Islet of Langerhans (tissue), 1 donor: Measurements from ENCODE around the gene ZNF512B.
"Not testable (repeated sequence)": the region's sequence is repeated elsewhere in the genome, so short reads cannot be mapped to it uniquely, and the experiment has no call there.

Experiments used
- FAIRE-seq: peaks from one replicate; lab custom pipeline; 2011; peaks lifted over from hg19 to GRCh38; lab: Jason Lieb, UNC

The ZNF512B gene

DNA sequence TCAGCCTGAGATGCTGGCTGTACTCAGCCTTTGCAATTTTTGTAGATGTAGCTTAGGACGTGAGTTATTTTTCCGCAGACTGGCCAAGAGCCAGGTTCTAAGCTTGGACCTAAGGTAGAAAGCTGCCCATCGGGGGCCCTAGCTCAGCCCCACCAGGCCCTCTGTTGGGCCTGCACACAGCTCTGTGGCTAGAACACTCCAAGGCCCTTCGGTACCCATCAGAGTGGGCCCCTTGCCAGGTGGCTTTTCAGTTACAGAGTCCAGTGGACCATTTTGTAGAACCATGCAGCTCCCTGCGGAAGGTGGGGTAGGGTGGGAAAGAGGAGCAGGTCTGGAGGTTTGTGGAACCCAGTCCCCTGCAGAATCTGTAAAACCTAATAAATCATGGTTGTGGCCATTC lies 36.1 kb downstream of the ZNF512B start:
- no peak for FAIRE-seq

DNA sequence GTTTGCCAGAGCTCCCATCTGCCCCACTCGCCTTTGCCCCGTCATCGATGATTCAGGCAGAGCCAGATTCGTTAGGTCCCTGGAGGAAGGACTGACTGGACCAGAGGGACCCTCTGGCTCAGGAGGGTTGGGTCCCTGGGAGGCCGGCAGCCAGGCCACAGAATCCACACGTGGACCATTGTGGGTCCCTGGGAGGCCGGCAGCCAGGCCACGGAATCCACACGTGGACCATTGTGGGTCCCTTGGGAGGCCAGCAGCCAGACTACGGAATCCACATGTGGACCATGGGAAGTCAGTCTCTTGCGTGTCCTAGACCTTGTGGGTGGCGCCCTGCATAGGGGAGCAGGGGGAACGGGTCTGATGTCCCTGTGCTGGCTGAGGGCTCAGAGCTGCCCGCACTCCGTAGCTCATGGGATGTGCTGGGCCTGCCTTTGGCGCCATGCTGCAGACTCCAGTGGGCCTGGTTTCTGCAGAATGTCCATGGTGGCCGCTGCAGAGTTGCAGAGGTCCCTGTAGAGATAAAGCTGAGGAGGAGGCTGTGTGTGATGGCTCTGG lies 37.0 kb downstream of the ZNF512B start:
- no peak for FAIRE-seq

GRCh38 chr20:63931735-63932134 lies 38.0 kb downstream of the ZNF512B start:
- FAIRE-seq = no peak

DNA sequence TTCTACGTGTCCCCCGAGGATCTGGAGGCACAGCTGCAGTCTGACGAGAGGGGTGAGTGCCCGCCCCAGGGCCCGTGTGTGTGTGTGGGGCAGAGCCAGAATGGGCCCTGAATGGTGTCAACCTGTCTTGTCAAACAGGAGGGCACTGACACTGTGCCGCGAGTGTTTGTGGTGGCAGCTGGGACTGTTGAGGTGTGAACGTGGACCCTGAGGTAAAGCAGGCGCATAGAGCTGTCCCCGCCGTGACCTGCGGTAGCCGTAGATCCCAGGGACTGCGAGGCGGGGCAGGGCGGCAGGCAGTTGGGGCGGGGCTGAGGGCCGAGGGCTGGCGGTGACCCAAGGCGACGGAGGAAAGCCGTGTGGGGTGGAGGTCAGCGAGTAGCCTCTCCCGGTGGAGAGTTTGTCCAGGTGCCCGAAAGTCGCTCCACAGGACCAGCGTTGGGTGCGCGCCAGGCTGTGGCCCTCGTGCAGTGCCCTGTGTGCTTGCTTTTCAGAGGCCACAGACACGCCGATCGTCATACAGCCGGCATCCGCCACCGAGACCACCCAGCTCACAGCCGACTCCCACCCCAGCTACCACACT lies 38.7 kb downstream of the ZNF512B start:
- no peak for FAIRE-seq

GRCh38 chr20:63929473-63929883 lies 40.3 kb downstream of the ZNF512B start:
- not testable (repeated sequence) for FAIRE-seq

GRCh38 chr20:63929071-63929470 lies 40.7 kb downstream of the ZNF512B start:
- FAIRE-seq = no peak

DNA sequence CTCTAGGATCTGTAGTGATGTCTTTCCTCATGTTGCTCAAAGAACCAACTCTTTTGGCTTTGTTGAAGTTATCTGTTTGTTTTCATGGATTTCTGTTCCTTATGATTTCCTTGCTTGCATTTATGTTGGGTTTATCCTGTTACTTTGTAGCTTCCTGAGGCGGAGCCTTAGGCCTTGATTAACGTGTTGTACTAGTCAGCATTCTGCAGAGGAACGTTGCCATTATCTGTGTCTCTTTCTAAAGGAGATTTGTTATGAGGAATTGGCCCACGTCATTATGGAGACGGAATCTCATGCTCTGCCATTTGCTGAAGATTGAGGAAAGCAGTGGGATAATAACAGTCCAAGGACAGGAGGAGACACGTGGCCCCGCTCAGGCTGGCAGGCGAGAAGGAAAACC lies 43.4 kb downstream of the ZNF512B start:
- no peak for FAIRE-seq

DNA sequence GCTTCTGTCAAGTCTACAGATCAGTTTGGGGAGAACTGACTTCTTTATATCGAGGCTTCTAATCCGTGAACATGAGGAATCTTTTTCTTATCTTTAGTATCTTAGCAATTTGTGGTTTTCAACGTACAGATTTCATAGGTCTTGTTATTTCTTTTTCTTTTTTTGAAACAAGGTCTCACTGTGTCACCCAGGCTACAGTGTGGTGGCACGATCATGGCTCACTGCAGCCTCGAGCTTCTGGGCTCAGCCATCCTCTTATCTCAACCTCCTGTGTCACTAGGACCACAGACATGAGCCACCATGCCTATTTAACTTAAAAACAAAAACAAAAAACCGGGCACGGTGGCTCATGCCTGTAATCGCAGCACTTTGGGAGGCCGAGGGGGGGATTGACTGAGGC lies 45.5 kb downstream of the ZNF512B start:
- no peak for FAIRE-seq

- FAIRE-seq = no peak
Observed at GRCh38 chr20:63923651-63924050, 46.1 kb downstream of the ZNF512B start.

DNA sequence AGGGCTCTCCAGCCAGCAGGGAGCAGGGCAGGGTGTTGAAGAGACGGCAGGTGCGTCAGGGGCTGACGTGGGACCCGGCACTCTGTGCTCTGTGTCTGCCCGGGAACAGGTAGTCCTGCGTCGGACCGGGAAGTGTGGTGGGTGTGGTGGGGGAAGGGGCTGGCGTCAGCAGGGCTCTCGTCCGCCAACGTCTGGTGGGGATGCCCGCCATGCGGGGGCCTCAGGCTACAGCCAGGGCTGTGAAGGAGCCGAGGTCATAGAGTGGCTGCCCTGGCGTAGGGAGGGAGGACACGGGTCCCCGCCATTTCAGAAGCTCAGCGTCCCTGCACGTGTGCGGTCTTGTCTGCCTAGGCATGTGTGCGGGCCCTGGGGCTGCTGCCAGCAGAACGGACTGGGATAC lies 49.5 kb downstream of the ZNF512B start:
- no peak for FAIRE-seq

DNA sequence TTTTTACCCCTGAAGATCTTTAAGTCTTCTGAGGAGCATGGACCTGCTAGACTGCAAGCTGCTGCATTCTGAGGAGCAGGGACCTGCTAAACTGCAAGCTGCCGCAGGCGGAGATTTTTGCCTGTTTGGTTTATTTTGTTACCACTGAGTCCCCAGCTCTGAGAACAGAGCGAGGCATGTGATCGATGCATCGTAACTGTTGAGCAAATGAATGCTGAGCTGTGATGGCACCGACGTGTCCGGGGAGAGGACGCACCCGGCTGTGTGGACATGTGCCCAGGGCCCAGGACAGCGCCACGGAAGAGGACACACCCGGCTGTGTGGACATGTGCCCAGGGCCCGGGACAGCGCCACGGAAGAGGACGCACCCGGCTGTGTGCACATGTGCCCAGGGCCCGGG lies 50.6 kb downstream of the ZNF512B start:
- FAIRE-seq = no peak

DNA sequence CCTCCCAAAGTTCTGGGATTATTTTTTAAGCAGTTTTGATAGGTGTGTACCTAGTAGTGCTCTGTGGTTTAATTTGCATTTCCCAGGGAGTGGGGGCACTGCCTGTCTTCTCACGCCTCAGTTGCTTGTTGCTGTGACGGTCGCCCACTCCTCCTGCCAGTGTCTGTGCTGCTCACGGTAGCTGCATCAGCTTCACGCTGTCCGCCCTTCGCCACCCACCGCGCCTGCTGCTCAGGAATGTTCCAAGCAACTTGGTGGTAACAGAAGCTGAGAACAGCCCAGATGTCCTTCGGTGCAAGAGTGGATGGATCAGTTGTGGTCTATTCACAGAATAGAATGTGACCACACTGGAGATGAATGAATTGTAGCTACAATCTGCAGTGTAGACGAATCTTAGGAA lies 51.9 kb downstream of the ZNF512B start:
- no peak for FAIRE-seq

DNA sequence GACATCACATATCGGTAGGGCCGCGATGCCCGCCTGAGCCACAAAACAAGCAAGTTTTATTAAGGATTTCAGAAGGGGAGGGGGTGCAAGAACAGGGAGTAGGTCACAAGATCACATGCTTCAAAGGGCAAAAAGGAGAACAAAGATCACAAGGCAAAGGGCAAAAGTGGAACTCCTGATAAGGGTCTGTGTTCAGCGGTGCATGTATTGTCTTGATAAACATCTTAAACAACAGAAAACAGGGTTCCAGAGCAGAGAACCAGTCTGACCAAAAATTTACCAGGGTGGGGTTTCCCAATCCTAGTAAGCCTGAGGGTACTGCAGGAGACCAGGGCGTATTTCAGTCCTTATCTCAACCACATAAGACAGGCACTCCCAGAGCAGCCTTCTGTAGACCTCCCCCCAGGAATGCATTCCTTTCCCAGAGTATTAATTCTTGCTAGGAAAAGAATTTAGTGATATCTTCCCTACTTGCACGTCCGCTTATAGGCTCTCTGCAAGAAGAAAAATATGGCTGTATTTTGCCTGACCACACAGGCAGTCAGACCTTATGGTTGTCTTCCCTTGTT lies 53.3 kb downstream of the ZNF512B start:
- FAIRE-seq = not testable (repeated sequence)

GRCh38 chr20:63915471-63915870 lies 54.3 kb downstream of the ZNF512B start:
- no peak for FAIRE-seq

DNA sequence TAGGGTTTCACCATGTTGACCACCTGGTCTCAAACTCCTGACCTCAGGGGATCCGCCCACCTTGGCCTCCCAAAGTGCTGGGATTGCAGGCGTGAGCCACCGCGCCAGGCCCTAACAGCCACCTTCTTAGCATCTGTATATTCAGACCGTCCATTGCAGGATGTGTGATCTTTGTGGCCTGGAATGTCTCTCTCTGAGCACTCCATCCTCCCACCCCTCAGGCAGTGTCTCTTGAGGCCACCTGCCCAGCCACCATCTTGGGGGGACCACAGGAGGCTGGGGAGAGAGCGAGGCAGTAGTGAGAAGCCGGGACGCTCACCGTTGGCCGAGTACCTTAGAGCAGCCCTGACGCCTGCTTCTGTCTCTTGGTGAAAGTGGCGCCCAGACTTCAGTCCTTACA lies 56.0 kb downstream of the ZNF512B start:
- FAIRE-seq = no peak

- FAIRE-seq = no peak
Observed at GRCh38 chr20:63911176-63911575, 58.6 kb downstream of the ZNF512B start.

- FAIRE-seq = no peak
Observed at GRCh38 chr20:63908008-63908682, 61.6 kb downstream of the ZNF512B start.
